SH-SY5Y (cell line): ENCODE data around the gene OSBPL2.

Source experiments
- GATA2 ChIP-seq: IDR thresholded peaks from 2 replicates; pipeline ENCODE4 v1.6.1; 2011; ENCODE audit warnings: mild to moderate bottlenecking, low read depth, low read length
- GATA3 ChIP-seq: IDR thresholded peaks from 2 replicates; pipeline ENCODE4 v1.6.1; 2011; ENCODE audit warnings: low read depth, mild to moderate bottlenecking, low read length, moderate library complexity

DNA sequence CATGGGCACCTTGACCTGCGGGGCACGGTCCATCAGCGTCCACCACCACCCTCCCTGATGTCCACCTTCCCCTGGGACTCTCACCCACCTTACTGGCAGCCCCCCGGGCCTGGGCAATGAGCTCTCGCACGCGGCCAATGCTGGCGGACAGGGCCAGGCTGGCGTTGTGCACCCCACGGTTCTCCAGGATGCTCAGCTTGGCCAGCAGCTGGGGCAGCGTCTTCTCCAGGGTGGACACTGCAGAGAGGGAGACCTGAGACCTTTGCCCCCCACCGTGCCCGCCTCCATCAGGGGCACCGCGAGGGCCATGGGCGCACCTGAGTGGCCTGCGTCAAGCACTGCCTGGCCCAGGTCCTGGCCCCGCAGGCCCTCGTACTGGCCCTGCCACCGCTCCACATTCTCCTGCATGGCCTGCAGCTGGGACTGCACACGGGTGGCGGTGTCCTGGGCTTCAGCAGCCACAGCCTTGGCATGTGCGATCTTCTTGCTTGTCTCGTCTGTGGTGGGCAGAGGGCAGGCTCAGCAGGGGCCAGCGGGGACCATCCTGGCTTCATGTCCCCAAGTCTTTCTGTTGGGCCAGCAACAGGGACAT is 76.5 kb downstream of the OSBPL2 start:
- TF ChIP-seq GATA3 (no peak), GATA2 (no peak)
